Caco-2 (cell line): ENCODE measurements around the gene PDZD8. TPM values are rescaled to one million over a fixed set of nuclear protein-coding genes. Genes with fewer than 3 reads are reported as not detected.
"Not testable (repeated sequence)": the region's sequence is repeated elsewhere in the genome, so short reads cannot be mapped to it uniquely, and the experiment has no call there.

Experiments used
- BruUV-seq: library from RNA; stranded (reverse); fragments of 400-500 nt; replicated peaks from 2 replicates; lab custom pipeline; 2021; lab: Mats Ljungman, UMichigan
- CTCF ChIA-PET: fragments of 300-600 bp; sonication (Branson Sonifier 250); formaldehyde crosslinking; loops from one replicate; lab custom pipeline; 2022; ENCODE audit warnings: antibody characterized with exemption; lab: Charles Lee
- POLR2A ChIA-PET: fragments of 300-600 bp; sonication (Branson Sonifier 250); formaldehyde crosslinking; loops from one replicate; lab custom pipeline; 2022; ENCODE audit warnings: antibody characterized with exemption; lab: Charles Lee
- DNase-seq, 2 experiments: peaks; one replicate each; pipeline versions ENCODE4 v3.0.0 to v3.0.0-alpha.2; 2020 to 2022
- H3K27me3 ChIP-seq: replicated peaks from 2 replicates; pipeline ENCODE4 v1.6.0; 2011; ENCODE audit warnings: low read length; ENCODE audit not compliant: control insufficient read depth, insufficient read depth
- H3K36me3 ChIP-seq: 2 replicates; pipeline ENCODE4 v1.5.1; 2011; ENCODE audit warnings: low read length; ENCODE audit not compliant: control insufficient read depth, insufficient read depth
- H3K4me1 ChIP-seq: fragments of 250-450 bp; sonication (Bioruptor Pico); 2 replicates; pipeline ENCODE4 v1.5.1; 2020; ENCODE audit warnings: mild to moderate bottlenecking
- H3K4me3 ChIP-seq: 2 replicates; pipeline ENCODE4 v1.5.1; 2011; ENCODE audit warnings: low read depth, mild to moderate bottlenecking, control low read depth, low read length
- H3K9me3 ChIP-seq: fragments of 250-450 bp; sonication (Bioruptor Pico); 2 replicates; pipeline ENCODE4 v1.5.1; 2020; ENCODE audit warnings: mild to moderate bottlenecking, moderate library complexity
- H3K27ac Mint-ChIP-seq: one replicate; pipeline ENCODE4 v1.8.0; 2022; ENCODE audit warnings: mixed read lengths; ENCODE audit not compliant: unreplicated experiment
- H3K27me3 Mint-ChIP-seq: one replicate; pipeline ENCODE4 v1.8.0; 2022; ENCODE audit warnings: mixed read lengths; ENCODE audit not compliant: insufficient read depth, unreplicated experiment
- H3K36me3 Mint-ChIP-seq: one replicate; pipeline ENCODE4 v1.8.0; 2022; ENCODE audit warnings: mild to moderate bottlenecking, mixed read lengths; ENCODE audit not compliant: insufficient read depth, unreplicated experiment
- H3K4me1 Mint-ChIP-seq: one replicate; pipeline ENCODE4 v1.8.0; 2022; ENCODE audit warnings: low read depth, mixed read lengths; ENCODE audit not compliant: unreplicated experiment
- H3K4me3 Mint-ChIP-seq: one replicate; pipeline ENCODE4 v1.8.0; 2022; ENCODE audit warnings: mild to moderate bottlenecking, moderate library complexity, mixed read lengths; ENCODE audit not compliant: unreplicated experiment
- H3K9me3 Mint-ChIP-seq: one replicate; pipeline ENCODE4 v1.8.0; 2022; ENCODE audit warnings: mixed read lengths; ENCODE audit not compliant: unreplicated experiment
- CTCF ChIP-seq, 2 experiments: fragments of 200-600 bp in 1 of 2; IDR thresholded peaks; 1 replicate in 1 of 2; 2 replicates in 1 of 2; pipeline versions ENCODE4 v1.5.1 to v1.8.0; 2011 to 2022; ENCODE audit warnings: antibody characterized with exemption in 1 of 2, control low read depth in 1 of 2, inconsistent platforms in 1 of 2, low read depth in 1 of 2, low read length in 1 of 2, mild to moderate bottlenecking in 1 of 2, moderate library complexity in 1 of 2; ENCODE audit not compliant: insufficient read depth in 1 of 2, severe bottlenecking in 1 of 2, unreplicated experiment in 1 of 2
- intact Hi-C: fragments of 100-400 bp; cut with micrococcal nuclease; formaldehyde crosslinking; loops from one replicate; pipeline ENCODE4 v1.10.0; 2022; ENCODE audit not compliant: unreplicated experiment
- total RNA-seq: library from RNA; stranded (reverse); gene quantifications from 2 replicates; pipeline ENCODE4 v1.2.3, GENCODE V29; 2022

Gene PDZD8
- total RNA-seq, 1 experiment from 2014 or later, result 49.4 TPM

- Histone ChIP-seq H3K4me1 (no peaks in the 10 kb centered on the region), H3K4me3 (no peak overlapping the region), H3K36me3 (no peaks in the 10 kb centered on the region), H3K9me3 (0 out of 2 replicates have a peak, but pooled peaks cover 3% of the 10 kb centered on the region), H3K27me3 (no peaks in the 10 kb centered on the region)
- DNase-seq, result no peak
- TF ChIP-seq CTCF (IDR thresholded peaks at IDR 0.05; ENCODE audit: insufficient read depth in 1 of 2, low read depth in 1 of 2, low read length in 1 of 2, severe bottlenecking in 1 of 2, unreplicated experiment in 1 of 2), result no peak
- H3K27me3 Mint-ChIP-seq, result no peaks in the 10 kb centered on the region
- peaks cover 24% of the 10 kb centered on the region for H3K36me3 Mint-ChIP-seq
- H3K27ac Mint-ChIP-seq, result no peak overlapping the region
- intact Hi-C loops, result no loop called here
- POLR2A ChIA-PET, result no interaction called here
- no peaks in the 10 kb centered on the region for H3K9me3 Mint-ChIP-seq
- no peak overlapping the region for H3K4me3 Mint-ChIP-seq
- CTCF ChIA-PET, result no interaction called here
- no peaks in the 10 kb centered on the region for H3K4me1 Mint-ChIP-seq
- BruUV-seq, result no TSS peak
Observed at GRCh38 chr10:117298219-117298618, 77.0 kb downstream of the PDZD8 start.

- TF ChIP-seq CTCF (IDR thresholded peaks at IDR 0.05; ENCODE audit: insufficient read depth in 1 of 2, low read depth in 1 of 2, low read length in 1 of 2, severe bottlenecking in 1 of 2, unreplicated experiment in 1 of 2), result no peak
- Mint-ChIP-seq H3K9me3 (no peaks in the 10 kb centered on the region), H3K4me3 (no peak overlapping the region), H3K36me3 (peaks cover 4% of the 10 kb centered on the region), H3K27me3 (no peaks in the 10 kb centered on the region), H3K4me1 (no peaks in the 10 kb centered on the region), H3K27ac (no peak overlapping the region)
- no peaks in the 10 kb centered on the region for H3K27me3 ChIP-seq
- BruUV-seq, result no TSS peak
- intact Hi-C loops, result no loop called here
- ChIA-PET CTCF (no interaction called here), POLR2A (no interaction called here)
- H3K4me3 ChIP-seq, result no peak overlapping the region
- no peaks in the 10 kb centered on the region for H3K4me1 ChIP-seq
- DNase-seq, result no peak
- H3K36me3 ChIP-seq, result no peaks in the 10 kb centered on the region
- H3K9me3 ChIP-seq, result 0 out of 2 replicates have a peak, but pooled peaks cover 3% of the 10 kb centered on the region
Observed at GRCh38 chr10:117294735-117295134, 80.5 kb downstream of the PDZD8 start.

- no peaks in the 10 kb centered on the region for H3K9me3 Mint-ChIP-seq
Observed at GRCh38 chr10:117294039-117294645, 81.1 kb downstream of the PDZD8 start.

GRCh38 chr10:117290872-117291271 is 84.4 kb downstream of the PDZD8 start:
- BruUV-seq, H3K36me3 Mint-ChIP-seq, H3K27me3 ChIP-seq, H3K4me1 ChIP-seq, H3K9me3 ChIP-seq, H3K27me3 Mint-ChIP-seq, H3K4me3 ChIP-seq, H3K9me3 Mint-ChIP-seq, H3K27ac Mint-ChIP-seq, DNase-seq, POLR2A ChIA-PET, H3K4me1 Mint-ChIP-seq, H3K4me3 Mint-ChIP-seq, H3K36me3 ChIP-seq, intact Hi-C loops: not testable (repeated sequence)
- CTCF ChIA-PET, result interaction anchor here (1.0 kb wide), 1 partner anchor 74 kb away, joined by 6 read pairs; no protein-coding TSS in a partner anchor

More at GRCh38 chr10:117294039-117294645, 81.1 kb downstream of the PDZD8 start:
- no peak for TF ChIP-seq CTCF (IDR thresholded peaks at IDR 0.05; ENCODE audit: insufficient read depth in 1 of 2, low read depth in 1 of 2, low read length in 1 of 2, severe bottlenecking in 1 of 2, unreplicated experiment in 1 of 2)
- no TSS peak for BruUV-seq
- Histone ChIP-seq H3K4me3 (no peak overlapping the region), H3K36me3 (no peaks in the 10 kb centered on the region), H3K27me3 (no peaks in the 10 kb centered on the region), H3K4me1 (no peaks in the 10 kb centered on the region), H3K9me3 (no peaks in the 10 kb centered on the region)
- Mint-ChIP-seq H3K27ac (no peak overlapping the region), H3K36me3 (peaks cover 4% of the 10 kb centered on the region), H3K27me3 (no peaks in the 10 kb centered on the region), H3K4me3 (no peak overlapping the region), H3K4me1 (no peaks in the 10 kb centered on the region)
- DNase-seq, result no peak
- ChIA-PET POLR2A (no interaction called here), CTCF (no interaction called here)
- intact Hi-C loops, result no loop called here
